ENCODE measurements around the gene DNASE2.

DNA sequence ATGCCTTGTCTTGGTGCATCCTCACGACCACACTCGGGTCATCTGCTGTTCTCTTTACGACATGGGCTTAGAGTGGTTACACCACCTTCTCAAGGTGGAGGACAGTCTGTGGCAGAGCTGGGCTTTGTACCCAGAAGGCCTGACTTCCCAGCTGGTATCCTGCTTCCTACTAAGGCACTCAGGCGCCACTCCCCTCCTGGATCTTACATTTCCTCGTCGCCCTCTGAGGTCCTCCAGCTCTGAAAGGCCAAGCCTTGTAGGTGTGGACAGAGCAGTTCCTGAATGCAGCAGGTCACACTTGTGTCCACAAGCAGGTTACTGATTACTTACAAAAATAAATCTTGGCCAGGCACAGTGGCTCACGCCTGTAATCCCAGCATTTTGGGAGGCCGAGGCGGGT, 25.9 kb upstream of the DNASE2 start:
- TF ChIP-seq POLR2A (IDR thresholded peaks at IDR 0.05) (no peak), CTCF (IDR thresholded peaks at IDR 0.05) (no peak)

Data from heart left ventricle (tissue), 13 donors.